IMR-90 (cell line): ENCODE measurements around the gene ABCC5. TPM values are rescaled to one million over a fixed set of nuclear protein-coding genes. Genes with fewer than 3 reads are reported as not detected.

Source experiments
- ATAC-seq: fragments of 200-7000 bp; cut with Tn5 transposase; 2 replicates; pipeline ENCODE4 v1.9.1; 2020; ENCODE audit warnings: low read depth, mild to moderate bottlenecking, moderate library complexity
- BruUV-seq: library from RNA; stranded (reverse); fragments of 400-500 nt; replicated peaks from 2 replicates; lab custom pipeline; 2021; lab: Mats Ljungman, UMichigan
- CTCF ChIA-PET: fragments of 300-600 bp; formaldehyde crosslinking; extraction: SDS; loops from one replicate; lab custom pipeline; 2021; ENCODE audit warnings: antibody characterized with exemption; lab: Yijun Ruan, JAX
- POLR2A ChIA-PET: fragments of 300-600 bp; sonication (Branson Sonifier 250); formaldehyde crosslinking; loops from one replicate; lab custom pipeline; 2022; ENCODE audit warnings: antibody characterized with exemption; ENCODE audit not compliant: unreplicated experiment; lab: Charles Lee
- DNase-seq: peaks from one replicate; pipeline ENCODE4 v3.0.0; 2013
- H2AFZ ChIP-seq: replicated peaks from 2 replicates; pipeline ENCODE3; 2013; ENCODE audit warnings: low read length, mild to moderate bottlenecking; ENCODE audit not compliant: poor library complexity
- H2AK5ac ChIP-seq: 2 replicates; pipeline ENCODE4 v1.6.1; 2013; ENCODE audit warnings: low read depth, low read length, inconsistent platforms
- H2AK9ac ChIP-seq: replicated peaks from 2 replicates; pipeline ENCODE3; 2013; ENCODE audit warnings: mild to moderate bottlenecking, low read depth, low read length, moderate library complexity; ENCODE audit not compliant: poor library complexity
- H2BK120ac ChIP-seq: 2 replicates; pipeline ENCODE4 v1.6.1; 2013; ENCODE audit warnings: low read depth, low read length, inconsistent platforms
- H2BK15ac ChIP-seq: 3 replicates; pipeline ENCODE4 v1.6.1; 2013; ENCODE audit warnings: low read depth, low read length, inconsistent platforms
- H2BK20ac ChIP-seq: 2 replicates; pipeline ENCODE4 v1.6.1; 2013; ENCODE audit warnings: low read depth, mild to moderate bottlenecking, inconsistent platforms, low read length, moderate library complexity
- H2BK5ac ChIP-seq: 2 replicates; pipeline ENCODE4 v1.6.1; 2013; ENCODE audit warnings: mild to moderate bottlenecking, low read depth, low read length, inconsistent platforms; ENCODE audit not compliant: poor library complexity, severe bottlenecking
- H3K14ac ChIP-seq: replicated peaks from 2 replicates; pipeline ENCODE4 v1.6.1; 2013; ENCODE audit warnings: low read depth, low read length, inconsistent platforms
- H3K18ac ChIP-seq: 2 replicates; pipeline ENCODE4 v1.6.1; 2013; ENCODE audit warnings: low read depth, low read length, control low read depth
- H3K23ac ChIP-seq: 2 replicates; pipeline ENCODE4 v1.6.1; 2013; ENCODE audit warnings: low read depth, low read length, inconsistent platforms
- H3K27ac ChIP-seq: 2 replicates; pipeline ENCODE4 v1.5.1; 2013; ENCODE audit warnings: mild to moderate bottlenecking, control low read depth, low read length; ENCODE audit not compliant: insufficient read depth
- H3K27me3 ChIP-seq: 2 replicates; pipeline ENCODE4 v1.6.1; 2013; ENCODE audit warnings: low read length; ENCODE audit not compliant: control insufficient read depth, insufficient read depth
- H3K36me3 ChIP-seq: 2 replicates; pipeline ENCODE4 v1.6.1; 2013; ENCODE audit warnings: low read length, mixed read lengths; ENCODE audit not compliant: control insufficient read depth, insufficient read depth
- H3K4ac ChIP-seq: 2 replicates; pipeline ENCODE4 v1.6.1; 2013; ENCODE audit warnings: low read depth, low read length, inconsistent platforms
- H3K4me1 ChIP-seq: 2 replicates; pipeline ENCODE4 v1.6.1; 2013; ENCODE audit warnings: low read length, mixed read lengths; ENCODE audit not compliant: control insufficient read depth, insufficient read depth
- H3K4me2 ChIP-seq: 2 replicates; pipeline ENCODE4 v1.6.1; 2013; ENCODE audit warnings: low read depth, mild to moderate bottlenecking, control low read depth, low read length, moderate library complexity
- H3K4me3 ChIP-seq: 2 replicates; pipeline ENCODE4 v1.5.1; 2013; ENCODE audit warnings: low read depth, mild to moderate bottlenecking, control low read depth, low read length, moderate library complexity; ENCODE audit not compliant: insufficient read depth
- H3K56ac ChIP-seq: 2 replicates; pipeline ENCODE4 v1.6.1; 2013; ENCODE audit warnings: low read length, inconsistent platforms; ENCODE audit not compliant: insufficient read depth; ENCODE audit errors: extremely low read depth
- H3K79me1 ChIP-seq, 2 experiments: 2 replicates each; pipeline ENCODE4 v1.6.1; 2013; ENCODE audit warnings: low read length in 2 of 2, inconsistent platforms in 1 of 2, low read depth in 1 of 2
- H3K9ac ChIP-seq: 2 replicates; pipeline ENCODE4 v1.6.1; 2013; ENCODE audit warnings: low read depth, low read length, control low read depth
- H3K9me1 ChIP-seq: 2 replicates; pipeline ENCODE4 v1.6.1; 2013; ENCODE audit warnings: low read length, inconsistent platforms; ENCODE audit not compliant: insufficient read depth
- H3K9me3 ChIP-seq: 2 replicates; pipeline ENCODE4 v1.6.1; 2013; ENCODE audit warnings: low read length; ENCODE audit not compliant: control insufficient read depth, insufficient read depth
- H4K20me1 ChIP-seq: 2 replicates; pipeline ENCODE4 v1.6.1; 2013; ENCODE audit warnings: low read length, inconsistent platforms; ENCODE audit not compliant: insufficient read depth
- H4K5ac ChIP-seq: 2 replicates; pipeline ENCODE4 v1.6.1; 2013; ENCODE audit warnings: mild to moderate bottlenecking, low read depth, low read length, control low read depth
- H4K8ac ChIP-seq, 2 experiments: 2 replicates each; pipeline ENCODE4 v1.6.1; 2013; ENCODE audit warnings: low read depth in 2 of 2, low read length in 2 of 2, control low read depth in 1 of 2, inconsistent platforms in 1 of 2
- H4K91ac ChIP-seq: 2 replicates; pipeline ENCODE4 v1.6.1; 2013; ENCODE audit warnings: low read depth, low read length, inconsistent platforms; ENCODE audit not compliant: insufficient read depth
- BHLHE40 ChIP-seq: fragments of 150-350 bp; IDR thresholded peaks from 2 replicates; pipeline ENCODE4 v1.6.1; 2016; ENCODE audit warnings: mild to moderate bottlenecking, low read depth, low read length
- CHD1 ChIP-seq: IDR thresholded peaks from 2 replicates; pipeline ENCODE4 v1.6.1; 2012; ENCODE audit warnings: low read depth, low read length, improper control_type of control experiment
- ELK1 ChIP-seq: fragments of 150-350 bp; IDR thresholded peaks from 2 replicates; pipeline ENCODE4 v1.6.1; 2016; ENCODE audit warnings: low read depth, mild to moderate bottlenecking, low read length, moderate library complexity, borderline replicate concordance
- NFE2L2 ChIP-seq: fragments of 150-350 bp; IDR thresholded peaks from 2 replicates; pipeline ENCODE4 v1.6.1; 2016; ENCODE audit warnings: low read depth, mild to moderate bottlenecking, low read length
- POLR2A ChIP-seq: IDR thresholded peaks from 2 replicates; pipeline ENCODE4 v1.6.1; 2012; ENCODE audit warnings: mild to moderate bottlenecking, low read depth, low read length
- RFX5 ChIP-seq: IDR thresholded peaks from 2 replicates; pipeline ENCODE4 v1.8.0; 2012; ENCODE audit warnings: low read depth, mild to moderate bottlenecking, low read length, moderate library complexity
- SMC3 ChIP-seq: fragments of 150-350 bp; IDR thresholded peaks from 2 replicates; pipeline ENCODE4 v1.6.1; 2016; ENCODE audit warnings: low read depth, mild to moderate bottlenecking, antibody characterized with exemption, low read length, moderate library complexity
- WGBS, 2 experiments: methylation state at CpG; one replicate each; pipeline versions ENCODE4 v1.1.5 to v1.1.7; 2013; ENCODE audit warnings: missing lambda C conversion rate in 2 of 2; ENCODE audit not compliant: insufficient read length in 1 of 2; ENCODE audit errors: extremely low coverage in 2 of 2; 5-methylcytosine and 5-hydroxymethylcytosine counted together
- dilution Hi-C: fragments of 300-500 bp; cut with HindIII; formaldehyde crosslinking; loops from one replicate; pipeline ENCODE4 v1.14.3; 2018; ENCODE audit warnings: low sequenced_read_pairs; ENCODE audit not compliant: unreplicated experiment
- in situ Hi-C: fragments of 300-500 bp; cut with MboI; formaldehyde crosslinking; loops from 3 replicates; pipeline ENCODE4 v1.14.3; 2019; ENCODE audit warnings: low sequenced_read_pairs, inconsistent platforms, mixed read lengths
- intact Hi-C: fragments of 100-400 bp; cut with micrococcal nuclease; formaldehyde crosslinking; loops from 2 replicates; pipeline ENCODE4 v1.10.0; 2022
- polyA plus RNA-seq, 3 experiments: library from polyadenylated mRNA; depleted of rRNA; stranded (reverse); fragments of >200 nt; gene quantifications; 2 replicates each; pipeline ENCODE4 v1.2.3, GENCODE V29; 2012; ENCODE audit warnings: low replicate concordance in 1 of 3
- total RNA-seq: library from RNA; depleted of rRNA; stranded (reverse); fragments of >200 nt; gene quantifications from 2 replicates; pipeline ENCODE4 v1.2.3, GENCODE V29; 2012

Gene ABCC5
- total and polyA plus RNA-seq, 2 of the 4 experiments (the other 2 are of a cell fraction) = 8.4 to 17.7 TPM

GRCh38 chr3:184001761-184002160, 15.9 kb downstream of the ABCC5 start:
- Histone ChIP-seq H3K4ac (peak overlapping the region; percentile 6), H3K4me3 (no peak overlapping the region), H3K27ac (no peak overlapping the region; the same call in 1 of the 2 replicates), H4K20me1 (no peaks in the 10 kb centered on the region), H3K23ac (no peak overlapping the region), H4K5ac (0 out of 2 replicates have a peak overlapping the region, but pooled peaks have one; percentile 41), H3K36me3 (no peaks in the 10 kb centered on the region), H2BK5ac (no peak overlapping the region), H3K4me1 (peaks cover 30% of the 10 kb centered on the region), H2AK9ac (no peak overlapping the region), H3K79me1 (peaks cover 25 to 62% of the 10 kb centered on the region in 2 experiments), H2BK15ac (no peak overlapping the region), H2BK120ac (0 out of 2 replicates have a peak overlapping the region, but pooled peaks have one; percentile 28), H3K14ac (no peak overlapping the region), H2AFZ (no peak overlapping the region), H3K9me1 (peaks cover 26% of the 10 kb centered on the region), H2BK20ac (no peak overlapping the region), H3K4me2 (no peak overlapping the region), H3K9ac (no peak overlapping the region), H3K56ac (no peak overlapping the region), H2AK5ac (no peak overlapping the region; the same call in 1 of the 2 replicates), H4K91ac (no peak overlapping the region), H4K8ac (no peak overlapping the region), H3K27me3 (no peaks in the 10 kb centered on the region), H3K18ac (peak overlapping the region; percentile 24; the same call in 1 of the 2 replicates), H3K9me3 (no peaks in the 10 kb centered on the region)
- no CpG with 5 or more reads among the region's 3 CpGs for WGBS, 2 experiments
- dilution Hi-C loops (no loop called here), in situ Hi-C loops (no loop called here), intact Hi-C loops (no loop called here)
- no peak for DNase-seq
- no TSS peak for BruUV-seq
- no peak for ATAC-seq
- CTCF ChIA-PET = no interaction called here
- no peak for TF ChIP-seq BHLHE40
- no peak for TF ChIP-seq NFE2L2
- TF ChIP-seq CHD1 = no peak
- TF ChIP-seq POLR2A = no peak
- no peak for TF ChIP-seq SMC3
- TF ChIP-seq ELK1 = no peak
- no peak for TF ChIP-seq RFX5
- POLR2A ChIA-PET = no interaction called here
